Dermis microvascular lymphatic vessel endothelial cell (primary cell): ENCODE data around the gene MMP1. TPM values are rescaled to one million over a fixed set of nuclear protein-coding genes. Genes with fewer than 3 reads are reported as not detected.

Experiments used
- DNase-seq, 2 donors: peaks; one replicate each; pipeline versions ENCODE4 v3.0.0 to v3.0.0-alpha.2; 2010; ENCODE audit warnings: low read depth in 2 of 2
- total RNA-seq: library from RNA; depleted of rRNA; stranded (reverse); fragments of >200 nt; gene quantifications from 2 replicates; pipeline ENCODE4 v1.2.1, GENCODE V29; 2014

Gene MMP1
- total RNA-seq = 16.4 and 425 TPM in 2 replicates

- peak in 1 of 2 donors; percentile 67 for DNase-seq
Measured at GRCh38 chr11:102798012-102798746, at the start of gene MMP1. Gene MMP1, minus strand, starts transcription at chr11:102798160. Its CDS starts 68 bp downstream, at chr11:102798092.

GRCh38 chr11:102846292-102846691, 48.3 kb upstream of the MMP1 start:
- DNase-seq = no peak

GRCh38 chr11:102843489-102843888, 45.5 kb upstream of the MMP1 start, which contains the start of gene MMP3:
Gene MMP3, minus strand, starts transcription at chr11:102843609. Its CDS starts 63 bp downstream, at chr11:102843546.
- no peak for DNase-seq

GRCh38 chr11:102842930-102843329, 45.0 kb upstream of the MMP1 start:
- no peak for DNase-seq

- no peak for DNase-seq
Measured at GRCh38 chr11:102840018-102840417, 42.1 kb upstream of the MMP1 start.

GRCh38 chr11:102837646-102838045, 39.7 kb upstream of the MMP1 start:
- no peak for DNase-seq

GRCh38 chr11:102837156-102837555, 39.2 kb upstream of the MMP1 start:
- DNase-seq = no peak

- DNase-seq = no peak
Measured at GRCh38 chr11:102836290-102836875, 38.4 kb upstream of the MMP1 start.

- no peak for DNase-seq
Measured at GRCh38 chr11:102833731-102834130, 35.8 kb upstream of the MMP1 start.

GRCh38 chr11:102832612-102833011, 34.7 kb upstream of the MMP1 start:
- DNase-seq = no peak

GRCh38 chr11:102831489-102832440, 33.8 kb upstream of the MMP1 start:
- peak in 1 of 2 donors; percentile 45 for DNase-seq

GRCh38 chr11:102831128-102831488, 33.1 kb upstream of the MMP1 start:
- DNase-seq = no peak

- DNase-seq = peak in 1 of 2 donors; percentile 7
Measured at GRCh38 chr11:102830001-102830727, 32.2 kb upstream of the MMP1 start.

- no peak for DNase-seq
Measured at GRCh38 chr11:102829316-102830000, 31.5 kb upstream of the MMP1 start.

GRCh38 chr11:102824556-102824955, 26.6 kb upstream of the MMP1 start:
- DNase-seq = no peak

GRCh38 chr11:102819491-102819890, 21.5 kb upstream of the MMP1 start:
- no peak for DNase-seq

GRCh38 chr11:102813484-102813883, 15.5 kb upstream of the MMP1 start:
- DNase-seq = no peak

GRCh38 chr11:102812188-102812587, 14.2 kb upstream of the MMP1 start:
- DNase-seq = no peak

- DNase-seq = peak in 1 of 2 donors; percentile 36
Measured at GRCh38 chr11:102810950-102811660, 13.1 kb upstream of the MMP1 start.

- DNase-seq = no peak
Measured at GRCh38 chr11:102809971-102810370, 12.0 kb upstream of the MMP1 start.
